IPS-NIHi11 (cell line): Measurements from ENCODE around the gene SPTBN2.
A peak's percentile ranks its signal among the peaks of the same experiment; 100 is the strongest.
"Not testable (repeated sequence)": the region's sequence is repeated elsewhere in the genome, so short reads cannot be mapped to it uniquely, and the experiment has no call there.

Experiments
- DNase-seq: peaks from one replicate; pipeline ENCODE4 v3.0.0; 2012; ENCODE audit warnings: mixed read lengths, low spot score

SPTBN2 gene

DNA sequence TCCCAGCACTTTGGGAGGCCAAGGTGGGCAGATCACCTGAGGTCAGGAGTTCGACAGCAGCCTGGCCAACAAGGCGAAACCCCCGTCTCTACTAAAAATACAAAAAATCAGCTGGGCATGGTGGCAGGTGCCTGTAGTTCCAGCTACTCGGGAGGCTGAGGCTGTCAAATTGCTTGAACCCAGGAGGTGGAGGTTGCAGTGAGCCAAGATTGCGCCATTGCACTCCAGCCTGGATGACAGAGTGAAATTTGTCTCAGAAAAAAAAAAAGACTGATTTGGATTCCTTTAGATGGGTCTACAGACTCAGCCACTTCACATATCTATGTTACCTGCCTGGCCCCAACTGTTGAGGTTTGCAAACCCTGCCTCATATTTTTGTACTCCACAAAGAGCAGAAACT, 4.8 kb downstream of the SPTBN2 start:
- DNase-seq: not testable (repeated sequence)

DNA sequence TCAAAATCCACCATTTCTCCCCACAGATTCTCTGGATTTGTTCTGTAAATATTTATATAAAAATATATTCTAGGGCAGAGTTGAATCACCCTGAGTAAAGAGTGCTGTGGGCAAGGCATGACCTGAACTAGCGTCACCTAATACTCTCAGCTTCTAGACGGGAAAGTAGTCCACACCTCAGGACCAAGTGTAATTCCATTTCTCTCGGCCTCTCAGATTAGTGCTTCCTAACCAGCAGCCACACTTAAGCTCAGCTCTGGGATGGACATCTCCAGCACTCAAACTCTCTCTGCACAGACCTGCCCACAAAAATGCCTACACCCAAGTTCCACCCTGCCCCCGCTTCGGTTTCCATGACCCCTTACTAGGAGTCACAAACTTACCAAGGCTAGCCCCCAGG, 5.3 kb downstream of the SPTBN2 start:
- no peak for DNase-seq

DNA sequence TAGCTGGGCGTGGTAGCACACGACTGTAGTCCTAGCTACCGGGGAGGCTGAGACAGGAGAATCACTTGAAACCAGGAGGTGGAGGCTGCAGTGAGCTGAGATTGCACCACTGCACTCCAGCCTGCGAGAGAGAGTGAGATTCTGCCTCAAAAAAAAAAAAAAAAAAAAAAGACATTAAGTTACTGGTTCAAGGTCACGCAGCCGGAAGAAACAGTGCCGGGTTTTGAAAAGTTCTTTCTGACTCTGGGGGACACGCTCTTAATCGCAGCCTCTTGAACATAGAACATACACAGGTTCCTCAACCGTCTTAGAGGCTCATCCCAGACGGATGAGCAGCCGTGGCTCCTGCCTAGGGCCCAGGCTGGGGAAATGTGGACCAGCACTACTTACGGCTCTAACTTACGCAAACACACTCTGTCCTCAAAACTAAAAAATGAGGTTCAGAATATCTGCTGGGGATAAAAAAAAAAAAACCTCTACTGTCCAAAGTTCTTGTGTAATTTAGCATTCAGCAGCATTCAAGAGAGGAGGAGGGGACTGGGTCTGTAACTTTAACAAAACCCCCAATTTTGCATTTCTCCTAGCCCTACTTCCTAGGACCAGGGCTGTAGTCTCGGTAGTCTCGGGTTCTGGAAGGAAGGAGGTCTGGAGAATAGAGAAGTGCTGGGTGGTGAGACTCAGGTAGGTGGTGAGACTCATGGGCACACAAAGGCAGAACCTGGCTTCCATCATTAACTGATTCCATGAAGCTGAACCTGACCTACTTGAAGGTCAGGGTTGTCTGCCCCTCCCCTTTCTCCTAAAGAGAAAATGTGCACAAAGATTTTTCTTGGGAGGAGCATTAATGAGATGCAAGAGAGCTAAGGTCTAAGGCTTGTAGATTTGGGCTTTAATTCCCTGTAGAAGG, 6.0 kb downstream of the SPTBN2 start:
- no peak for DNase-seq

DNA sequence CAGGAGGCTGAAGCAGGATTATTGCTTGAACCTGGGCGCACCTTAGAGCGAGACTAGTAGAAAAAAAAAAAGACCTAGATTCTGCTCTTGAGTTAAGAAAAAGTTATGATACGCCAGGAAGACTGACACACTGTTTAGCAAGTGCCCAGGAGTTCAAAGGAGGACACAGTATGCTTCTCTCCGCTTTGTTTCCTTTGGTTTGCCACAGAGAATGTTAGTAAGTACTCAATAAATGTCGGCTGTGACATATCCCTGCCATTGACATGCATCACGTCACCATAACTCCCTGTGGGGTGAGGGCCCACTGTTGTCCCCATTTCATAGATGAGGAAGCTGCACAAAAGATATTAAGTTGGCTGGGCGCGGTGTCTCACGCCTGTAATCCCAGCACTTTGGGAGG, 7.1 kb downstream of the SPTBN2 start:
- no peak for DNase-seq

DNA sequence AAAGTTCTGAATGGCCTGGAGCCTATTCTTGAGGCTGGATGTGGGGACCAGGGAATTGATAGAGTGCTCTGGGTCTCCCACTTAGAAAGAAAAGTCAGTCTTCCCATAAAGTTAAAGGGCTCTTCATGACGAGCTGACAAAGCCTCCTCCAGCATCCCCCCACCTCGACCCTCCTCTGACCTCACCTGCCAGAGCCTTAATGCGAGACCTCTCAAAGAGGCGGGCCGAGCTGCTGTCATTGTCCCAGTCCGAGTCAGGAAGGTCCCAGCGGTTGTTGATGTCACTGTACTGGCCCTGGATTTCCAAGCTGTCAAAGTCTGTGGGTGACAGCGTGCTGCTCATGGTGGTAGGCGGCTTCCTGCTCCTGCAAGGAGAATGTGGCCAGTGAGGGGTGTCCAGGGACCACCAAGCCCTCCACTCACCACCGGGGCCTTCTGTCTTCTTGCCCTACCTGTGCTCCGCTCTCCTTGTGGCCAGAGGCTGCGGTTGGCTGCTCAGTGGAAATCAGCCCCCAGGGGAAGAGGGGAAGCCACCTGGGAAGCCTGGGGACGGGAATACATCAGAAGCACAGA, 8.0 kb downstream of the SPTBN2 start:
- DNase-seq: no peak

DNA sequence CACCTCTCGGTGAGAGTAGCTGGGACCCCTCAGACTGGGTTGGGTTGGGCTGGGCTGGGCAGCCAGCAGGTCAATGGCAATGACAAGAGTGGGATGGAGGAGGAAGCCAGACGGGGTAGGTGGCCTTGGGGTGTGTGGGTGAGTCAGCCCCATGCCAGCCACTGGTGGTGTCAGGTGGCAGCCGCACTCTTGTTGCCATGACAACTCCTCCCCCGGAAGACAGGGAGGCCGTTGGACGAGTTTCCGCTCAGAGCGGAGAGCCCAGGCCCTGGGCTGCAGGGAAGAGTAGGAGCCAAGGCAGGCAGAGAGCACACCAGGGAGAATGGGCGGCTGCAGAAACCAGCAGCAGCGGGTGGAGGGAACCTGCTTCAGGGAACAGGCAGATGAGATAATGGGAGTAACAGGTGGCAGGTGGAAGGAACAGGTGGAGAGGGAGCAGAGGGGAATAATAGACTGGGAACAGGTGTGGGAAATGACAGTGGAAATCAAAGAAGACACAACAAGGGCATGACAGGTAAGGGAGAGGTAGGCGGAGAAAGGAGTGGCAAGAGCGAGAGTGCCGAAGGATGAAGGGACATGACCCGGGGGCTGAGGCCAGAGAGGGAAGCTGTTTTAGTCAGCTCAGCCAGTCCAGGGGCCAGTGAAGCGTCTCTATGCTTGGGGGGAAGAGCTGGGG, 8.7 kb downstream of the SPTBN2 start:
- peak; percentile 95 for DNase-seq

DNA sequence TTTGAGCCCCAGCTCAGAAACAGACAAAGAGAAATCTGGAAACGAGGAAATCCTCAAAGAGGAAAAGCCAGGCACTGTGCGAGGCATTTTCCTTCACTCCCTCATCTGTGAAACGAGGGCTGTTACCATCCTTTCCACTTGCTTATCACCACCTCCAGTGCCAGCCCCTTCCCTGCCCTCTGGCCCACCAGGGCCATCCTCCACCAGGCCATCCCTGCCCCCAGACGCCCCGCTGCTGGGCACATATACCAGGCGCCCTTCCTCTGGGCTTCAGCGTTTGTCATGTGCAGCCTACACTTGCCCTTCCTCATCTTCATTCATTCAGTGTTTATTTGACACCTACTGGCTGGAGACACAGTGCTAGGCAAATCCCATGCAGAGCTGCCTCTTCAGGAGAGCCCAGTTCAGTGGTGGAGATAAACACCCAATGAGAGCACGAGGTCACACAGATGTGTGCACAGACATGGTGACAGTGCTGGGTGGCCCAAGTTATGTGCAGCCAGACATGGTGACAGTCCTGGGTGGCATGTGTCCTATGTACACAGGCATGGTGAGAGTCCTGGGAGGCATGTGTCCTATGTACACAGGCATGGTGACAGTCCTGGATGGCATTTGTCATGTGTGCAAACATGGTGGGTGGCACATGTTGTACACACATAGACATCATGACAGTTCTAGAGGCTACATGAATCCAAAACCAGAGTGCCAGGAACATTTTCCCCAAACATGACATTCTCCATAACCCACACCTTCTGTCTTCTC, 9.7 kb downstream of the SPTBN2 start:
- DNase-seq: no peak

DNA sequence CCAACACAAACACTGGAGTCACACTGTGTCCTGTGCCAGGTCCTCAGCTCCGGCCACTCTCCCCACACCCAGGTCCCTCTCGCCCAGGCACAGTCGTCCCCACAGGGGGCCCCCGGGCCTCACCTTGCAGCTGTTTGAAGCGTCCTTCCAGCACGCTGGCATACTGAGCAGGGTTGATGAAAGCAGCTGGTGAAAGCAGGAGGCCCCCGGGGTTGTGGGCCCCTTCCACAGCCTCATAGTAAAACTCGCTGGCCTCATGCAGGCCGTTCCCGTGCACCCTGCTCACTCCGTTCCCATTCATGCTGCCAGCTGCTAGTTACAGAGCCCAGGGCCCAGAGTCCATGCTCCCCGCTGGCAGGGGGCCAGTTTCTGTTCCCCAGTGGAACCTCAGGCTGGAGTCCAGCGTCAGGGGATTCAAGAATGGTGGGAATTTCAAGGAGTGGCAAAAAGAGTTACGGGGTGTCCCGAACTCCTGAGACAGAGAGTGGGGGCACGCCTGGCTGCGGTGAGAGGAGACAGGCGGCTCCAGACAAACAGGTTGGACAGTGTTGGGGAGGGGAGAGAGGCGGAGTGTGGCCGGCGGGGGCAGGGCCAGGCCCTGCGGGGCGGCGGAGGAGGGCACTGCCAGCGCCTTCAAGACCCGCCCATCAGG, 10.6 kb downstream of the SPTBN2 start:
- DNase-seq: peak; percentile 73

DNA sequence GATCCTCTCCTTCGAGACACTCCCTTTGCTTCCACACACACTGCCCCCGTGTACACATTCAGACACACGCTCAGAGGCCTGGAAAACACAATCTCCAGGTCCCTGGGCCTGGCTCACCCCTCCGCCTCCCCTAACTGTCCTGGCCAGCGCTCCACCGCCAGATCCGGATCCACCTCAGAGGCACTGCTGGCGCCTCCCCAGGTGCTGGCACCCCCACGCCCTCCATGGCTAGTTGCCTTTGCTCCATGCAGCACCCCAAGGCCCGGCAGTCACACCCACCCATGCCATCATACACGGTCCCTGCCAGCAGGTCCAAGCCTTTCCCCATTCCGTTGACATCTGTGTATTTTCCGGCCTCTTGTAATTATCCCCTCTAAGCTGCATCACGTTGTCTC, 11.1 kb downstream of the SPTBN2 start:
- no peak for DNase-seq

DNA sequence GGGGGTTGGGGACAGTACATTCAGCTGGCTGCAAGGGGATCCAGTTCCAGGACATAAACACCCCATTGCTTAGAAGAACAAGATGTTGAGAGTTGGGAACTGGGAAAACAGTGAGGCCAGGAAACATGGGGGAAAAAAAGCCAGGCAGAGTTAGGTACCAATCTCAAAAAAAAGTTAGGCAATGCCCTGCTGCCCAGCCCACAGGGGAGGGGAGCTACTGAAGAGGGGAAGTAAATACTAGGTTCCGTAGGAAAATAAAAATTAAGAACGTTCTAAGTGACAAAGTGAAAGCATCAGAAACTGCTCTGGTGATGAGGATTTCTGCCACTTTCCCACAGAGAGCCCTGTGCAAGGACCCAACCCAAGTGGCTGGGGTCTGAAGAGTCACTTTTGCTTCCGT, 12.0 kb downstream of the SPTBN2 start:
- DNase-seq: no peak

DNA sequence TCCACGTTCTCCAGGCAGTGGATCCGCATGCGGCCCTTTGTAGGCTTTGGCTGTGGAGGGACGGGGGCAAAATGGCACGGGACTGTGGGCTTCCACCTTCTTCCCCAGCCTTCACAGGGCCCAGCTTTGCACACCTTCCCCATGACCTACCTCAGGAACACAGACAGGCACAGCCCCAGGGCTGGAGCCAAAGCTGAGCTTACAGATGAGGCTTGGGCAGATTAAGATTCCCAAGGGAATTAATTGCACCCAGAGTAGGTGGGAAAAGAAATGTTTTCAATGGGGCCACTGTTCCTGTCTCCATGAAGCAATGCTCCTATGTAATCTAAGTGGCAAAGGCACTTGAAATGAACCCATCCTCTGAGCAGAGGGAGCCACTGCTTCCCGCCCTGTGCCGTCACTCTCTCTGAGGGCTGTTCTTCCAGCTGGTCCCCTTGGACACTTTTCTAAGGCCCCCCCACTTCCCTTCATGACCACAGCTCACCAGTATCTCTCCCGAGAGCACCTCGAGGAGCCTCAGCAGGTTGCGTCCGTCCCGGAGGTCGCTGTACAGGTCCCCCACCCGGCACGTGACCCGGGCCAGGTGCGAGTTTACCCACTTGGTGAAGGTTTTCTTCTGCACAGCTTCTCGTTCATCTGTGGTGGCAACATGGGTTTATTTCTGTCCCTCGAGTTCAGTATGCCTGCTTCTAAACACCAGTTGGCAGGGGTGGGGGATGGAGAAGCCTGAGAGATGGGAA, 13.5 kb downstream of the SPTBN2 start:
- no peak for DNase-seq

DNA sequence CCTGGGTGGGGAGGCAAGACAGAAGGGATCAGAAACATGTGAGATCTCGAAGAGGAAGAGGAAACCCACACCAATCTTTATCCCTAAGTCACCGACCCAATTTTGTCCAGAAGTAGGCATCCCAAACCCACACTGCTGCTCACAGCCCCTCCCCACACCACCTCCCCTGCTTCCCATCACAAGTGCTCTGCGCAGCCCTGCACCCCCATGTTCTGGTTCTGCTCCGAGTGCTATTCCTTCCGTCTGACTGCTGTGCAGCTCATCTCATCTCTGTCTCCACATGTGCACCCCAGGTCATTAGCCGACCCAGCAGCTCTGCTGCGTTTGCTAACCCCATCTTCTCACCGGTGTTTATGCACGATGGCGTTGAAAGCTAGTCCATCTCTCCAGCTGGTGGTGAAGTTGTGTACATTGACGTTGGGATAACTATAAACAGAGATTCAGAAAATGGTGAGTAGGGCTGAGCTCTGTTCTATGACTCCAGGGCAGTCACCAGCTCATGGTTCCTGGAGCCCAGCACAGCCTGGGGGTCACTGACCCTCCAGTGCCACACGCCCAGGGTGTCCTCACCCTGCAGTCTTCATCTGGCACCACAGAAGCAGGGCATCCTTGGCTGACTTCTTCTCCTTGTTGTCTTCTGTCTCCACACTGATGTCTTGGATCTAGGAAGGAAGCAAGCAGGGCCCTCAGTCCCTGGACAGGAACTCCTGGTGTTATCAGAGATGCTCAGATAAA, 15.1 kb downstream of the SPTBN2 start:
- no peak for DNase-seq

DNA sequence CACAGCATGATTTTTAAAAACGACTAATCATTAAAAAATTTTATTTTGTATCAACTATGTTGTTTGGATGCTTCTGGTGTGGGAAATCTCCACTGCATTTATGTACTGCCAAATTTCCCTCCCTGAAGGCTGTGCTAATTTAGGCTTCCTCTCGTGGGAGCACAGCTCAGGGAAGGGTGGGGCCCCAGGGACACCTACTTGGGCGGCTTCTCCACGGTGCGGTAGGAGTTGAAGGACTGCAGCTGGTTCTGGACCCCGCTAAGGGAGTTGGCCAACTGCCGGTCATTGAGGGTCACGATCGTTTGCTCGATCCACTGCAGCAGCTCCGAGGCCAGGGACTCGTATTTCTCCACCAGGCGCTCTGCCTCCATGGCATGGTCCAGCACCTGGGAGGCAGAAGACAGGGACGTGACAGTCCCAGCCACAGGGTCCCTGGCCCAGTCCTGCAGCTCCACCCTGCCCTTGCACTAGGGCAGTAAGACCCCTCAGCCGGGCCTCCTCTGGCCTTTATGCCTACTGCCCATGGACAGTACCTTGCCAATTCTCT, 18.6 kb downstream of the SPTBN2 start:
- DNase-seq: no peak

DNA sequence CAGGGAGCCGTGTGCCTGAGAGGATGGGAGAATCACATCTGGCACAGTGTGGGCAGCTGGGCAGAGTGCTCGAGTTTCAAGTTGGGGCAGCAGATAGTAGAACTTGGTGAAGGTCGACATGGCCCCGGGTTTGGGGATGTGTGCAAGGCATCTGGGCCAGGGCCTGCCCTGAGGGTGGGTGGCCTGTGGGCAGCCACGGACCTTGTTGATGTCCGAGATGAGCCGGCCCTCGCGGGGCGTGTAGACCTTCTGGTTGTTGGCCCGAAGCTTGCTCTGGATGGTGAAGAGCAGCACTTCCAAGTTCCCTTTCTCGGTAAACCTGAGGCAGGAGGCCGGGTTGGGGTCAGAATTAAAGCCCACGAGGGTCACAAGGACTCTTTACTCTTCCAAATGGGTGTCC, 20.3 kb downstream of the SPTBN2 start:
- no peak for DNase-seq

DNA sequence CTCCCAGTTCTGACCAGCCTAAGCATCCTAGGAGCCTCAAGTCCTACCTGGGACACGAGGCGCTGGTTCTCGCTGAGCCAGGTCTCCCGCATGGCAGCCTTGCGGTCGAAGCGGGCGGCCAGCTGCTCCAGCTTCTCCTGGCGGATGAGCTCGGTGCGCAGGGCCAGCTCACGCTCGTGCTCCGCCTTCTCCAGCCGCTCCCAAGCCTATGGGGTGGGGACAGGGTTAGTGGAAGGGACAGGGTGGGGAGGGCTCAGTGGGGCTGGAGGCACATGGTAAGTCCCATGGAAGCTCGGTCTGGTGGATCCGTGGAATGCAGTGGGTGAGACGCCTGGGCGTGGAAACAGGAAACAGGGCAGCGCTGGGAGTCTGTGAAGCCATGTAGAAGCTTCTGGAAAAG, 20.9 kb downstream of the SPTBN2 start:
- no peak for DNase-seq

DNA sequence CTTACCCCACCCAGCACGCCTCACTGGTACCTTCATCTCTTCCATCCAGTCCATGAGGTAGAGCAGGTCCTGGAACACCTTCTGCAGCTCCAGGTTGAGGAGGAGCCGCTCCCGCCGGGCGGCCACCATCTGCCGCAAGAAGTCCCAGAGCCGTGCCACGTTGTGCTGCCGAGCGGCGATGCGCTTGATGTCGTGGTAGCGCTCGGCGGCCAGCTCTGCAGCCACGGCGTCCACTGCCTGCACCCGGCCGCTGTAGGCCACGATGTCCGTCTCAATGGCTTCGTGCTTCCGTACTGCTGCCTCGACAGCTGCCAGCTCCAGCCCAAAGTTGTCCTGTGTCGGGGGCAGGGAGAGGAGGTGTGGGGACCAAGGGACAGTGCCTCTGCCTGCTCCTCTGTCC, 21.5 kb downstream of the SPTBN2 start:
- no peak for DNase-seq

DNA sequence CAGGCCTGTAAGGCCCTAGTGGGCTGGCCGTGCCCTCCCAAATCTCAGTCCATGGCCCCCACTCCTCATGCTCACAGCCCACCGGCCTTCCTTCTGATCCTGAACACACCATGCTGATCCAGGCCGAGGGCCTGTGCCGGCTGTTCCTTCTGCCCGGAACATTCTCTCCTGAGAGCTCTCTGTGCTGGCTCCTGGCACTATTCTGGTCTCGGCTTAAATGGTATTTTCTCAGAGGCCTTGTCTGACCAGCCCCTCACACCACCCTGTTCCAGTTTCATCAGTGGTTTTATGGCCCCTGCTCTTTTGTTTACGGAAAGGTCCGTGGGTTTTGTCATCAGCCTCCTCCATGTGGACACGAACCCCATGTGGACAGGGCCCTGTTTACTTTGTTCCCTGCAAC, 22.0 kb downstream of the SPTBN2 start:
- DNase-seq: no peak

DNA sequence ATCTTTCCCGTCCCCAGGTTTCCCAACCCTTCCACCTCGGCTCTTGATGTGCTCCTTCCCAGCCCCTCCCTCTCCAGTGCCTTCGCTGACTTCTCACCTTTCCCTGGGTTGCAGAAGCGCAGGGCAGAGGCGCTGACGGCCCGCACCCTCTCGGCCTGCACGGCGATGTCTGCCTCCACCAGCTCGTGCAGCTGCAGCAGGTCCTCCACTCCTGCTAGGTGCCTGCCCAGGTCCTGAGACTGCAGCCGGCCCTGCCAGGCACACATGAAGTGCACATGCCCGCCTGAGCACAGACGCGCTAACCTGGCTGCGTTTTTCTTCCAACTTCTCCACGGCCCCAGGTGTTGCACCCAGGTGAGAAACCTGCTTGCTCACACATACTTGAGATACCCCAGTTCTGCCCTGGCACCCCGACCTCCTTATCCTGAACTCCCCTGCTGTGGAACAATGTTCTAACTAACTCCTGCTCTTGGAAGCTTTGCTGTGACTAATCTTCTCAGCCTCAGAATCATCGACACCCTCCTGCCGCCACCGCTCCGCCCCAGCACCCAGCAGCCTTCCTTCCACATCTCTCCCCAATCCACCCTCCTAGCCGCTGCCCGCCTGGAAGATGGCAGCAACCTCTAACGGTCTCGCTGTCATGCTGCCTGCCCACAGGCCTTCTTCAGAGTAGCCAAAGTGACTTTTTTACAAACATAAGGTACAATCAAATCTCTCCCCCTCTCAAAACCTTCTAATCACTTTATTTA, 23.3 kb downstream of the SPTBN2 start:
- DNase-seq: no peak

DNA sequence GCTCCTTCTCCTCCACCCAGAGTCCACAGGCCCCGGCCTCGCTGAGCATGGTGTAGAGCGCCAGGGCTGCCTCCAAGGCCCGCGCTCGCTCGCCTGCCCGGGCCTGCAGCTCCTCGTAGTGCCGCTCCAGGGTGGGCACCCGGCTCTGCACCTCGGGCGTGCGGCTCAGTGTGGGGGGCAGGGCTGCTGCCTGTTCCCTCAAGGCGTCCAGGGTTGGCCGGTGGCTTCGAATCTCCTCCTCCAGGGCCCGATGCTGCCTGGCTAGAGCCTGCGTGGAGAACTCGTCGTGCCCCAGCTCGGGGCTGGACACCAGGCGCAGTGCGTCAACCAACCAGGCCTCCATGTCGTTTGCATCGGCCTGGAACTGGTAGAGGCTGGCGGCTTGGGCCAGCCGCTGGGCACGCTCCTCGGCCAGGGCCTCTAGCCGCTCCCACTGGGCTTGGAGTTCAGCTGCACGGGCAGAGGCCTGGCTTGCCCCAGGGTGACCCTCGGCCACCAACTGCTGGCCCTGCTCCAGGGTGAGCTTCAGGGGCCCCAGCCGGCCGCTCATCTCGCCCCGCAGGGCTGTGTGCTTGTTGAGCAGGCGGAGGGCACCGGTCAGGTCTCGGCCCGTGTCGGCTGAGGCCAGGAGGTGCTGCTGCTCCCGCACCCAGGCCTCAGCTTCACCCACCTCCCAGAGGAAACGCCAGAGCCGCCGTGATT, 24.2 kb downstream of the SPTBN2 start:
- peak; percentile 38 for DNase-seq
